ENCODE measurements around the gene PHF23.

The PHF23 gene

GRCh38 chr17:7281074-7281952 lies 42.1 kb upstream of the PHF23 start, which contains the start of gene SLC2A4:
TSS of gene SLC2A4 (plus strand) at chr17:7281718. CDS start at chr17:7281935, 217 bp downstream.
- H3K79me2 ChIP-seq (ENCODE audit: insufficient read depth, low read length) = no peaks in the 10 kb centered on the region
- no peaks in the 10 kb centered on the region for H3K9me2 ChIP-seq (replicated peaks; ENCODE audit: low read depth, low read length)
- TF ChIP-seq CTCF (conservative IDR thresholded peaks at IDR 0.05; ENCODE audit: low read length) = no peak
- TF ChIP-seq EZH2phosphoT487 (IDR thresholded peaks at IDR 0.05; ENCODE audit: borderline replicate concordance) = no peak
- no peaks in the 10 kb centered on the region for H3K9me3 ChIP-seq (ENCODE audit: insufficient read depth, low read depth, low read length)
- peak within 1 kb of the TSS; percentile 90 for H3K4me2 ChIP-seq (ENCODE audit: low read depth, low read length, poor library complexity, severe bottlenecking)
- peaks cover 13% of the 10 kb centered on the region for H3K4me1 ChIP-seq (ENCODE audit: insufficient read depth, low read length, poor library complexity, severe bottlenecking)
- H3K9ac ChIP-seq (ENCODE audit: low read depth, low read length, poor library complexity, severe bottlenecking) = peak within 1 kb of the TSS; percentile 18
- H2AFZ ChIP-seq (ENCODE audit: low read length) = peak within 1 kb of the TSS; percentile 83
- 0 out of 2 replicates have a peak, but pooled peaks cover 3% of the 10 kb centered on the region for H3F3A ChIP-seq (ENCODE audit: low read depth)
- H3K36me3 ChIP-seq (ENCODE audit: insufficient read depth, low read length) = no peaks in the 10 kb centered on the region
- H3K27me3 ChIP-seq (ENCODE audit: insufficient read depth, low read length, poor library complexity, severe bottlenecking) = no peaks in the 10 kb centered on the region
- no peaks in the 10 kb centered on the region for H4K20me1 ChIP-seq (ENCODE audit: insufficient read depth, low read length, poor library complexity, severe bottlenecking)
- H3K4me3 ChIP-seq (ENCODE audit: low read length, poor library complexity, severe bottlenecking) = peak within 1 kb of the TSS; percentile 69

- peak overlapping the region; percentile 18 for H3K9ac ChIP-seq (ENCODE audit: low read depth, low read length, poor library complexity, severe bottlenecking)
- 0 out of 2 replicates have a peak, but pooled peaks cover 3% of the 10 kb centered on the region for H3F3A ChIP-seq (ENCODE audit: low read depth)
- no peaks in the 10 kb centered on the region for H3K9me2 ChIP-seq (replicated peaks; ENCODE audit: low read depth, low read length)
- peak overlapping the region; percentile 83 for H2AFZ ChIP-seq (ENCODE audit: low read length)
- H3K79me2 ChIP-seq (ENCODE audit: insufficient read depth, low read length) = no peaks in the 10 kb centered on the region
- no peaks in the 10 kb centered on the region for H3K9me3 ChIP-seq (ENCODE audit: insufficient read depth, low read depth, low read length)
- peaks cover 13% of the 10 kb centered on the region for H3K4me1 ChIP-seq (ENCODE audit: insufficient read depth, low read length, poor library complexity, severe bottlenecking)
- peak; percentile 93 for TF ChIP-seq CTCF (conservative IDR thresholded peaks at IDR 0.05; ENCODE audit: low read length)
- TF ChIP-seq EZH2phosphoT487 (IDR thresholded peaks at IDR 0.05; ENCODE audit: borderline replicate concordance) = no peak
- H3K4me3 ChIP-seq (ENCODE audit: low read length, poor library complexity, severe bottlenecking) = peak overlapping the region; percentile 69
- H3K36me3 ChIP-seq (ENCODE audit: insufficient read depth, low read length) = no peaks in the 10 kb centered on the region
- no peaks in the 10 kb centered on the region for H3K27me3 ChIP-seq (ENCODE audit: insufficient read depth, low read length, poor library complexity, severe bottlenecking)
- H3K4me2 ChIP-seq (ENCODE audit: low read depth, low read length, poor library complexity, severe bottlenecking) = peak overlapping the region; percentile 90
- H4K20me1 ChIP-seq (ENCODE audit: insufficient read depth, low read length, poor library complexity, severe bottlenecking) = no peaks in the 10 kb centered on the region
Measured at GRCh38 chr17:7280519-7281073, 41.3 kb upstream of the PHF23 start.

- H3K4me3 ChIP-seq (ENCODE audit: low read length, poor library complexity, severe bottlenecking) = no peak overlapping the region
- 0 out of 2 replicates have a peak, but pooled peaks cover 3% of the 10 kb centered on the region for H3F3A ChIP-seq (ENCODE audit: low read depth)
- peaks cover 13% of the 10 kb centered on the region for H3K4me1 ChIP-seq (ENCODE audit: insufficient read depth, low read length, poor library complexity, severe bottlenecking)
- H3K9me2 ChIP-seq (replicated peaks; ENCODE audit: low read depth, low read length) = no peaks in the 10 kb centered on the region
- H3K27me3 ChIP-seq (ENCODE audit: insufficient read depth, low read length, poor library complexity, severe bottlenecking) = no peaks in the 10 kb centered on the region
- no peak overlapping the region for H3K9ac ChIP-seq (ENCODE audit: low read depth, low read length, poor library complexity, severe bottlenecking)
- H3K4me2 ChIP-seq (ENCODE audit: low read depth, low read length, poor library complexity, severe bottlenecking) = no peak overlapping the region
- no peaks in the 10 kb centered on the region for H4K20me1 ChIP-seq (ENCODE audit: insufficient read depth, low read length, poor library complexity, severe bottlenecking)
- TF ChIP-seq EZH2phosphoT487 (IDR thresholded peaks at IDR 0.05; ENCODE audit: borderline replicate concordance) = no peak
- no peak for TF ChIP-seq CTCF (conservative IDR thresholded peaks at IDR 0.05; ENCODE audit: low read length)
- no peak overlapping the region for H2AFZ ChIP-seq (ENCODE audit: low read length)
- no peaks in the 10 kb centered on the region for H3K79me2 ChIP-seq (ENCODE audit: insufficient read depth, low read length)
- no peaks in the 10 kb centered on the region for H3K36me3 ChIP-seq (ENCODE audit: insufficient read depth, low read length)
- H3K9me3 ChIP-seq (ENCODE audit: insufficient read depth, low read depth, low read length) = no peaks in the 10 kb centered on the region
Measured at GRCh38 chr17:7279448-7279847, 40.2 kb upstream of the PHF23 start.
